ENCODE data around the gene SND1. TPM values are rescaled to one million over a fixed set of nuclear protein-coding genes. Genes with fewer than 3 reads are reported as not detected.

The SND1 gene
- total and polyA plus RNA-seq, 7 donors, result 29.2 to 72.8 (median 48.2) TPM

DNA sequence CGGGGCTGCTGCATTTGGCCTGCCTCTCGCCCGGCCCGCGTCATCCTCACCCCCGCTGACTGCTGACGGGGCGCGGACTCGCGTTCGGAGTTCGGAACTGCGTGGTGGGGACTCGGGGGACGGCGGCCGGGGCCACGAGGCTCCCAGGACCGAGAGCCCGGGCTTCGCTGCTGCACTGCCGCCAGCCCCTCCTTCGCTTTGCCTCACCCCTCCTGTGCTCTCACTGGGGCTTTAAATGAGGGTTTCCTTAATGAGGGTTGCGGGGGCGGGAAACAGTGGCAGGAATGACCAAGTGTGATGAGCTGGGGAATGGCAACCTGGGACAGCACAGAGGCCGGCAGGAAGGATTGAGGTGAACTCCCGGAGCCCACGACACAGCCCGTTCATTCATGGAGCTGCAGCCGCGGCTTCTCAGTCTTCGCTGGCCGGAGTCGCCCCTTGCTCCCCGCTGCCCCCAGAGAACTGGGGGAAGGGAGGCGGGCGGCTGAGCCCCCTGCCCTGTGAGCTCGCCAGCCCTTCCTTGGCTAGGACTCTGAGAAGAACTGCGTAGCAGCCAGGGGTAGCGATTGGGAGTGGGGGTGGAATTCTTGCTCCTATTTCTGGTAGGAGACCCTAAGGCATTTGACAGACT lies 380.7 kb downstream of the SND1 start:
- WGBS, 3 donors, result 23 to 38% (median 33%) methylated on average over 24 to 41 of the region's 41 CpGs
- intact Hi-C loops (cut with DNase I), result no loop called here
- TF ChIP-seq, protein P1, sequence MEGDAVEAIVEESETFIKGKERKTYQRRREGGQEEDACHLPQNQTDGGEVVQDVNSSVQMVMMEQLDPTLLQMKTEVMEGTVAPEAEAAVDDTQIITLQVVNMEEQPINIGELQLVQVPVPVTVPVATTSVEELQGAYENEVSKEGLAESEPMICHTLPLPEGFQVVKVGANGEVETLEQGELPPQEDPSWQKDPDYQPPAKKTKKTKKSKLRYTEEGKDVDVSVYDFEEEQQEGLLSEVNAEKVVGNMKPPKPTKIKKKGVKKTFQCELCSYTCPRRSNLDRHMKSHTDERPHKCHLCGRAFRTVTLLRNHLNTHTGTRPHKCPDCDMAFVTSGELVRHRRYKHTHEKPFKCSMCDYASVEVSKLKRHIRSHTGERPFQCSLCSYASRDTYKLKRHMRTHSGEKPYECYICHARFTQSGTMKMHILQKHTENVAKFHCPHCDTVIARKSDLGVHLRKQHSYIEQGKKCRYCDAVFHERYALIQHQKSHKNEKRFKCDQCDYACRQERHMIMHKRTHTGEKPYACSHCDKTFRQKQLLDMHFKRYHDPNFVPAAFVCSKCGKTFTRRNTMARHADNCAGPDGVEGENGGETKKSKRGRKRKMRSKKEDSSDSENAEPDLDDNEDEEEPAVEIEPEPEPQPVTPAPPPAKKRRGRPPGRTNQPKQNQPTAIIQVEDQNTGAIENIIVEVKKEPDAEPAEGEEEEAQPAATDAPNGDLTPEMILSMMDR (IDR thresholded peaks at IDR 0.05), result no peak
- no peaks in the 10 kb centered on the region for H3K9me3 ChIP-seq
- peaks cover 6% of the 10 kb centered on the region for H3K4me1 ChIP-seq
- peaks cover 0 to 8% (median 0%) of the 10 kb centered on the region in 3 donors for H3K27me3 ChIP-seq (ENCODE audit: insufficient read depth in 3 of 3, low read length in 2 of 3)
- no peak overlapping the region for H3K27ac ChIP-seq
- DNase-seq (peak in 1 of 2 donors; percentile 43), ATAC-seq (peak in 3 of 4 donors; percentile 12 to 33 (median 29))
- no peaks in the 10 kb centered on the region for H3K36me3 ChIP-seq (ENCODE audit: insufficient read depth in 1 of 2, low read depth in 1 of 2)
- peak overlapping the region; percentile 65 for H3K4me3 ChIP-seq

DNA sequence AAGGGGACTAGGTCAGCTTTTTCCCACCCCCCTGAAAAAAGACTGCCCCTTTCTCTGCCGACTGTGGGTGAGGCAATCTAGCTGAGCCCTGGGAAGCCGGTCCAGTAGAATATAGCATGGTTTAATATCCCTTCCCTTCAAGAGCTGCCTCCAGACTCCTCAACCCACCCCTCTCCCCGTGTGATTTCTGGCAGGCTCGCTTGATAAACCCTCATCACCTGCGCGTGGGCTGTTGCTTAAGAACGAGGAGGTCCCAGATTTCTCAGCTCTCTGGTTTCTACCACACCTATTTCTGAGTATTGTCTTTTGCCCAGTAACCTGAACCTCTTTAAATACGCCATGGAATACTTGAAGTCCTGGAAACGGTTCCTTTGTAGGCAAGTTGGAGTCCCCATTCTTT lies 381.3 kb downstream of the SND1 start:
- intact Hi-C loops (cut with DNase I), result no loop called here
- Histone ChIP-seq H3K27ac (no peak overlapping the region), H3K36me3 (ENCODE audit: insufficient read depth in 1 of 2, low read depth in 1 of 2) (no peaks in the 10 kb centered on the region), H3K4me3 (no peak overlapping the region), H3K27me3 (ENCODE audit: insufficient read depth in 3 of 3, low read length in 2 of 3) (peaks cover 0 to 8% (median 0%) of the 10 kb centered on the region in 3 donors), H3K9me3 (no peaks in the 10 kb centered on the region), H3K4me1 (peaks cover 6% of the 10 kb centered on the region)
- ATAC-seq, result no peak
- no peak for DNase-seq
- 80 to 91% (median 87%) methylated on average over 9 of the region's 9 CpGs for WGBS, 3 donors
- TF ChIP-seq, protein P1 (IDR thresholded peaks at IDR 0.05), result no peak

DNA sequence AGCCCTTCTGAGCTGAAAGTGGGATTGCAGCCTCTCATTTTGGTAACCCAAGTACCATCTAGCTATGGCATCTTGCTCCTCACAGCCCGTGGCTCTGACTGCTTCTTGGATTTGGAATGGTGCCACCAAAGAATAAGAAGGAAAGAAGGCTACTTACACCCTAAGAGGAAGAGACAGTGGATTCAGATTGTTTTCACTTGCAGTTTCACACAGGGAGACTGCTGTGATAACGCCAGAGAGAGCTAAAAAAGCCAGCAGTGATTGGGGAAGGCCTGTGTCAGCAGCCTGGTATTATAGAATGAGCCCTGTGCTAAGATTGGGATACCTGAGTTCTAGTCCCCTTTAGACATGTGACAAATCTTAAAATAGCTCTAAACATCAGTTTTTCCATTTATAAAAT lies 382.8 kb downstream of the SND1 start:
- no peak for ATAC-seq
- intact Hi-C loops (cut with DNase I), result no loop called here
- no peaks in the 10 kb centered on the region for H3K9me3 ChIP-seq

DNA sequence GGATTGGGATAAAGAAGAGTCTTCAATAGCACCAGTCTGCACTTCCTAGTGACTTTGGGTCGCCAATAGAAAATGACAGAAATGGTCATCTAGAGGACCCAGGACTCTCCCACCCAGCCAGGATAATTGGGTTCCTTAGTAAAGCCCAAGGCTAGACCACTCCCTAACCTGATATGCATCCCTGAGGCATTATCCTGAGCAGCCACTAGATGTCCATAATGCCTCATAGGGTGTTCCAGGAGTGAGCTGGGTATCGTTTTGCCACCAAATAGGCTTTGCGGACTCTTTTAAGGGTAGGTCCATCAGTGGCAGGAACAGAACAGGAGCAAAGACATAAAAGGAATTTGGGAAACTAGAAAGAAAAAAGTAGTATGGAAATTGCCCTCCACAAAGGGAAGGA lies 383.7 kb downstream of the SND1 start:
- DNase-seq, result no peak
- no peak for ATAC-seq
- intact Hi-C loops (cut with DNase I), result no loop called here

More for the DNA sequence above, 382.8 kb downstream of the SND1 start:
- no peak overlapping the region for H3K27ac ChIP-seq
- H3K4me1 ChIP-seq, result peaks cover 6% of the 10 kb centered on the region
- H3K27me3 ChIP-seq (ENCODE audit: insufficient read depth in 3 of 3, low read length in 2 of 3), result peaks cover 0 to 6% (median 0%) of the 10 kb centered on the region in 3 donors
- no peaks in the 10 kb centered on the region for H3K36me3 ChIP-seq (ENCODE audit: insufficient read depth in 1 of 2, low read depth in 1 of 2)
- no peak for DNase-seq
- H3K4me3 ChIP-seq, result no peak overlapping the region
- TF ChIP-seq, protein P1 (IDR thresholded peaks at IDR 0.05), result no peak
- 42 to 83% (median 71%) methylated on average over 2 of the region's 2 CpGs for WGBS, 3 donors

More for the DNA sequence above, 383.7 kb downstream of the SND1 start:
- Histone ChIP-seq H3K9me3 (no peaks in the 10 kb centered on the region), H3K4me3 (no peak overlapping the region), H3K4me1 (peaks cover 6% of the 10 kb centered on the region), H3K27ac (no peak overlapping the region), H3K27me3 (ENCODE audit: insufficient read depth in 3 of 3, low read length in 2 of 3) (no peaks in the 10 kb centered on the region), H3K36me3 (ENCODE audit: insufficient read depth in 1 of 2, low read depth in 1 of 2) (no peaks in the 10 kb centered on the region)
- TF ChIP-seq, protein P1 (IDR thresholded peaks at IDR 0.05), result peak; percentile 11
- 82 to 88% (median 84%) methylated on average over 3 of the region's 3 CpGs for WGBS, 3 donors
